Activated B cell treated with CpG ODN at 0.5 μM for 24 hours (primary cell): ENCODE results near the gene MAD1L1. TPM values are rescaled to one million over a fixed set of nuclear protein-coding genes. Genes with fewer than 3 reads are reported as not detected.
A peak's percentile ranks its signal among the peaks of the same experiment; 100 is the strongest.
"Not testable (repeated sequence)": the region's sequence is repeated elsewhere in the genome, so short reads cannot be mapped to it uniquely, and the experiment has no call there.

Source experiments
- ATAC-seq: fragments of 200-7000 bp; cut with Tn5 transposase; one replicate; pipeline ENCODE4 v1.10.0; 2021; ENCODE audit warnings: low read depth, mild to moderate bottlenecking, moderate library complexity
- CTCF ChIA-PET: fragments of 350-600 bp; sonication (Branson Sonifier 250); formaldehyde crosslinking; loops from one replicate; lab custom pipeline; 2021; ENCODE audit warnings: antibody characterized with exemption; lab: Charles Lee
- POLR2A ChIA-PET: fragments of 350-600 bp; sonication (Branson Sonifier 250); formaldehyde crosslinking; loops from one replicate; lab custom pipeline; 2021; ENCODE audit warnings: antibody characterized with exemption; lab: Charles Lee
- DNase-seq: peaks from one replicate; pipeline ENCODE4 v3.0.0; 2022
- H3K27ac Mint-ChIP-seq: one replicate; pipeline ENCODE4 v1.8.0; 2020; ENCODE audit warnings: mixed read lengths
- H3K27me3 Mint-ChIP-seq: one replicate; pipeline ENCODE4 v1.8.0; 2021; ENCODE audit warnings: mixed read lengths
- H3K36me3 Mint-ChIP-seq: one replicate; pipeline ENCODE4 v1.8.0; 2021; ENCODE audit warnings: low read depth, mixed read lengths
- H3K4me1 Mint-ChIP-seq: one replicate; pipeline ENCODE4 v1.8.0; 2021; ENCODE audit warnings: mixed read lengths
- H3K4me3 Mint-ChIP-seq: one replicate; pipeline ENCODE4 v1.8.0; 2020; ENCODE audit warnings: mild to moderate bottlenecking, mixed read lengths
- H3K9me3 Mint-ChIP-seq: one replicate; pipeline ENCODE4 v1.8.0; 2020; ENCODE audit warnings: mixed read lengths
- intact Hi-C: fragments of 100-400 bp; cut with micrococcal nuclease; formaldehyde crosslinking; loops from one replicate; pipeline ENCODE4 v1.15.1; 2024
- total RNA-seq: library from RNA; stranded (reverse); gene quantifications from 2 replicates; pipeline ENCODE4 v1.2.3, GENCODE V29; 2022
- TF ChIP-seq, protein P1 (sequence below): fragments of 200-600 bp; IDR thresholded peaks from one replicate; pipeline ENCODE4 v1.8.0; 2022; ENCODE audit warnings: antibody characterized with exemption, mild to moderate bottlenecking

Gene MAD1L1
- total RNA-seq, 1 donor from 2014 or later, result 54.6 TPM

DNA sequence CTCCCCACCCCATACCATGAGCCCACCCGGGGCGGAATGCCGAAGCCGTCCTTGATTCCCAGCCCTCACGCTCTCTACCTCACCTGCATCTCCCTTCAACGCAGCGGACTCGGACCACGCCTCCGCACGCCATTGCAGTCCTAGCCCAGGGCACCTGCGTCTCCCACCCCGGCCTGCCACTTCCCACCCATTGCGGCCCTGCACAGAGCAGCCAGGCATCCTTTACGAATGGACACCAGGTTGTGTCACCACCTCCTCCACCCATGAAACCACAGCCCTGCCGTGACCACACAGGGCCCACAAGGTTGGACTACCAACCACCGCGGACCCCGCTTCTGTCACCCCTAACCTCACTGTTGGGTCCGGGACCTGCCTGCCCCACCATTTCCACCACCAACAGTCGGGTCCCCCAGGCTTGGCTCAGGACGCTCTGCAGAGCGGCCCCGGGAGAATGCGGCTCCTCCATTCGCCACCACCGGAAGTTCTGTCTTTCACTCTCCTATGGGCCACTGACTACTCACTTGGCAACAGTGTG, 232.5 kb downstream of the MAD1L1 start:
- CTCF ChIA-PET, result no interaction called here
- peak overlapping the region; percentile 46 for H3K4me3 Mint-ChIP-seq

DNA sequence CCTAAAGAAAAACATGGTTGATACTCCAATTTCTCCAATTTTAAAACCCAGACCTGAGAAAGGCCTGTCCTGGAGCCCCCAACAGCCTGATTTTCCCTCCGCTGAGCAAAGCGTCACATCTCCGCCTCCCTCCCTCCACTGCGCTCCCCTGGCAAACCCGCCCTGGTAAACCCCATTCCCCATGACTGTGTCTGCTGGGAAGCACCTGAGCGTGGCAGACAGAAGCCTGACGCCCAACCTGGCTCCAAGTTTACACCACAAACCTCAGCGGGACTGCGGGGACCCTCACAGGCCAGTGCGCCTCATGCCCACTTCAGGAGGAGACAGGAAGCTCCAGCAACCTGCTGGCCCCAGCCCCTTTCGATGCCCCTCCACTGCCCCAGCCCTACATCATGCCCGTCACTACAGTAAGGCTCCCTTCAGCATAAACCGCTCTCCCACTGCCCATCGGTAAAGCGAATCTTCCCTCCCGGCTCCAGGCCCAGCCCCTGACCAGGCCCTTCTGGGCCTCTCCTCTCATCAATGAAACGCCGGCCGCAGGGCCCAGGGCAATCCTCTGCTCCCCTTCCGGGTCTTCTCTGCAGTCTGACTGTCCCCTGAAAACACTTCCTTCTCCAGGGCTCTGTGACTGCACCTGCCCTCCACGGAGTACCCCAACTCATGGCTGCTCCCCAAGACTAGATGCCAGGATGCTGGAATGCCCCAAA, 233.3 kb downstream of the MAD1L1 start:
- POLR2A ChIA-PET, result no interaction called here
- peaks cover 17% of the 10 kb centered on the region for H3K4me1 Mint-ChIP-seq
- H3K27ac Mint-ChIP-seq, result peak overlapping the region; percentile 31
- intact Hi-C loops, result no loop called here
- no peaks in the 10 kb centered on the region for H3K9me3 Mint-ChIP-seq
- DNase-seq (no peak), ATAC-seq (peak; percentile 42)
- TF ChIP-seq, protein P1, sequence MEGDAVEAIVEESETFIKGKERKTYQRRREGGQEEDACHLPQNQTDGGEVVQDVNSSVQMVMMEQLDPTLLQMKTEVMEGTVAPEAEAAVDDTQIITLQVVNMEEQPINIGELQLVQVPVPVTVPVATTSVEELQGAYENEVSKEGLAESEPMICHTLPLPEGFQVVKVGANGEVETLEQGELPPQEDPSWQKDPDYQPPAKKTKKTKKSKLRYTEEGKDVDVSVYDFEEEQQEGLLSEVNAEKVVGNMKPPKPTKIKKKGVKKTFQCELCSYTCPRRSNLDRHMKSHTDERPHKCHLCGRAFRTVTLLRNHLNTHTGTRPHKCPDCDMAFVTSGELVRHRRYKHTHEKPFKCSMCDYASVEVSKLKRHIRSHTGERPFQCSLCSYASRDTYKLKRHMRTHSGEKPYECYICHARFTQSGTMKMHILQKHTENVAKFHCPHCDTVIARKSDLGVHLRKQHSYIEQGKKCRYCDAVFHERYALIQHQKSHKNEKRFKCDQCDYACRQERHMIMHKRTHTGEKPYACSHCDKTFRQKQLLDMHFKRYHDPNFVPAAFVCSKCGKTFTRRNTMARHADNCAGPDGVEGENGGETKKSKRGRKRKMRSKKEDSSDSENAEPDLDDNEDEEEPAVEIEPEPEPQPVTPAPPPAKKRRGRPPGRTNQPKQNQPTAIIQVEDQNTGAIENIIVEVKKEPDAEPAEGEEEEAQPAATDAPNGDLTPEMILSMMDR, result no peak
- peak overlapping the region; percentile 7 for H3K4me3 Mint-ChIP-seq
- CTCF ChIA-PET, result no interaction called here
- H3K36me3 Mint-ChIP-seq, result peaks cover 13% of the 10 kb centered on the region
- H3K27me3 Mint-ChIP-seq, result no peaks in the 10 kb centered on the region

More for the DNA sequence above, 232.5 kb downstream of the MAD1L1 start:
- Mint-ChIP-seq H3K9me3 (no peaks in the 10 kb centered on the region), H3K36me3 (peaks cover 14% of the 10 kb centered on the region), H3K27ac (no peak overlapping the region), H3K27me3 (no peaks in the 10 kb centered on the region), H3K4me1 (peaks cover 22% of the 10 kb centered on the region)
- TF ChIP-seq, protein P1, result no peak
- ATAC-seq, result no peak
- POLR2A ChIA-PET, result no interaction called here
- intact Hi-C loops, result no loop called here
- DNase-seq, result no peak

DNA sequence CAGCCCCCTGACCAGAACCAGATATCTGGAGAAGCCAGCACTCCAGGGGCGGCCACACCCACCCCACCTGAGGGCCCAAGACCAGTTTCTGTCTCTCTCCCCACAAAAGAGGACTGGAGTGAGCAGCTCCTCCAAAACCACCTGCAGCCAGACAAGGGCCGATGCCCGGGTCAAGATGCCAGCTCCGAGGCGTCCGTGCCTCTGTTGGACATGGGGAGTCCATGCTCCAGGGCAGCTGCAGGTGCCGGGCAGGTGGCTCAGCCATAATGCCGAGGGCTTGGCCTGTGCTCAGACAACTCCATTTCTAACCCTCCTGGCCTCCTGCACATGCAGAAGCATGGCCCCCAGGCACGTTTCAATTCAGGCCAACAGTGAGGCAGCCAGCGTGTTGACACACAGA, 234.6 kb downstream of the MAD1L1 start:
- CTCF ChIA-PET, result no interaction called here
- POLR2A ChIA-PET, result no interaction called here
- TF ChIP-seq, protein P1, result no peak
- no peak for ATAC-seq
- H3K27ac Mint-ChIP-seq, result no peak overlapping the region
- H3K9me3 Mint-ChIP-seq, result no peaks in the 10 kb centered on the region
- H3K36me3 Mint-ChIP-seq, result peaks cover 16% of the 10 kb centered on the region
- intact Hi-C loops, result no loop called here
- H3K4me3 Mint-ChIP-seq, result no peak overlapping the region
- DNase-seq, result no peak
- peaks cover 20% of the 10 kb centered on the region for H3K4me1 Mint-ChIP-seq
- H3K27me3 Mint-ChIP-seq, result no peaks in the 10 kb centered on the region

DNA sequence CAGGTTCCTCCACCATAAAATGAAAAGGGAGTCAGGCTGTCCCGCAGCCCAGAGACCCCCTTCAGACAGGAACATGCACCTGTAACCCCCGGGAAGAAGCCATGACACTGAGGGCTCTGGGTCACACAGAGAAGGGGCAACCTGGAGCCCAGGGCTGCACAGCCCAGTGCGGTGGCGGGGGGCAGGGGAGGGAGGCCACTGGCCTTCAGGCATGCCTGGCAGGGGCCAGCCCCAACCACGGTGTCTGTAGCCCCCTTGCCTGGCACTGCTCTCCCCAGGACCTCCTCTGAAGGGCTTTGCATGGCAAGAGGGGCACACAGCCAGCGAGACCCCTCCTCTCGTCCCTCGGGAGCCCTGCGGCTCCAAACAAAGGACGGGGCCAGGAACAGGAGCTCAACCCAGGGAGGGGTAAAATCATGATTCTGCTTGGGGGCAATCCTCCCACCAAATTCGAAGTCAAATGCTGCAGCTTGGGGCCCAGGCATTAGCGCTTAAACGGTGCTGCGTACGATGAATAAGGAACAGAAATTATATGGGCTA, 235.1 kb downstream of the MAD1L1 start:
- no peak overlapping the region for H3K4me3 Mint-ChIP-seq
- H3K27me3 Mint-ChIP-seq, result no peaks in the 10 kb centered on the region
- no peaks in the 10 kb centered on the region for H3K9me3 Mint-ChIP-seq
- DNase-seq (no peak), ATAC-seq (no peak)
- intact Hi-C loops, result no loop called here
- H3K36me3 Mint-ChIP-seq, result peaks cover 16% of the 10 kb centered on the region
- ChIA-PET POLR2A (no interaction called here), CTCF (no interaction called here)
- TF ChIP-seq, protein P1, result no peak
- peaks cover 20% of the 10 kb centered on the region for H3K4me1 Mint-ChIP-seq
- H3K27ac Mint-ChIP-seq, result no peak overlapping the region

DNA sequence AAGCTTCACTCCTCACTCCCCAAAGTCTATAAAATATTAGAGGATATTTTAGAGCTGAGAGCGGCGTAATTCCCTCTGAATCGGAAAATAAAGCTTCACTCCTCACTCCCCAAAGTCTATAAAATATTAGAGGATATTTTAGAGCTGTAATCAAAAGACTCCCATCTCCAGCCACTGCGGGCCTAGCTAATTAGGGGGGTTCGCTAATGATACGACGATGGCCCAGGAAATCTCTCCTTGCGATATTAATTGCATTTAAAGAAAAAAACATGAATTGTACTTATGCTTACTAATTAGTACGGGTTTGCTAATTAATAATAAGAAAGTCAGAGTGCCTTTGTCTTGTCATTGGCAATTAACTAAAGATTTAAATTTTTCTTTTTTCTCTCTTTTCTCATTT, 235.9 kb downstream of the MAD1L1 start:
- POLR2A ChIA-PET, result no interaction called here
- no peak for ATAC-seq

DNA sequence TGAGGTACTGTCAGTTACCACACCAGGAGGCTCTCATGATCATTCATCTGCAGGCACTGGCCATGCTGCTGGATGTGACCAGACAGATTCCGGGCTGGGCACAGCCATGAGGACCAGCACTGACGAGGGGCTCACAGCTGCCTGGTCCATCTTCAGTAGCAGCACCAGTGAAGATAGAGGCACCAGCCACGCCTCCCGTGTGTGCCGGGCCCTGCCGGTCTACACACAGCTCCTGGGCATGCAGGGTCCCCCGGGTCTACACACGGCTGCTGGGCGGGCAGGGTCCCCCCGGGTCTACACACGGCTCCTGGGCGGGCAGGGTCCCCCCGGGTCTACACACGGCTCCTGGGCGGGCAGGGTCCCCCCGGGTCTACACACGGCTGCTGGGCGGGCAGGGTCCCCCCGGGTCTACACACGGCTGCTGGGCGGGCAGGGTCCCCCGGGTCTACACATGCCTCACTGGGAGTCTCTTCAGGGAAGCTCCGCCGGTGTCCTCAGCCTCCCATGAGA, 236.8 kb downstream of the MAD1L1 start:
- CTCF ChIA-PET, H3K9me3 Mint-ChIP-seq, H3K27ac Mint-ChIP-seq, H3K4me3 Mint-ChIP-seq, H3K36me3 Mint-ChIP-seq, H3K27me3 Mint-ChIP-seq, intact Hi-C loops, ATAC-seq, DNase-seq: not testable (repeated sequence)
- POLR2A ChIA-PET, result interaction anchor here (0.7 kb wide), 1 partner anchor 99 kb away, joined by 7 read pairs; no protein-coding TSS in a partner anchor
- H3K4me1 Mint-ChIP-seq, result peaks cover 20% of the 10 kb centered on the region

More for the DNA sequence above, 235.9 kb downstream of the MAD1L1 start:
- peaks cover 14% of the 10 kb centered on the region for H3K36me3 Mint-ChIP-seq
- no peak overlapping the region for H3K27ac Mint-ChIP-seq
- no peak for DNase-seq
- H3K4me3 Mint-ChIP-seq, result no peak overlapping the region
- TF ChIP-seq, protein P1, result no peak
- intact Hi-C loops, result no loop called here
- H3K4me1 Mint-ChIP-seq, result peaks cover 20% of the 10 kb centered on the region
- H3K27me3 Mint-ChIP-seq, result no peaks in the 10 kb centered on the region
- no peaks in the 10 kb centered on the region for H3K9me3 Mint-ChIP-seq
- CTCF ChIA-PET, result no interaction called here
